Measurements from ENCODE around the gene PLEKHA3.

DNA sequence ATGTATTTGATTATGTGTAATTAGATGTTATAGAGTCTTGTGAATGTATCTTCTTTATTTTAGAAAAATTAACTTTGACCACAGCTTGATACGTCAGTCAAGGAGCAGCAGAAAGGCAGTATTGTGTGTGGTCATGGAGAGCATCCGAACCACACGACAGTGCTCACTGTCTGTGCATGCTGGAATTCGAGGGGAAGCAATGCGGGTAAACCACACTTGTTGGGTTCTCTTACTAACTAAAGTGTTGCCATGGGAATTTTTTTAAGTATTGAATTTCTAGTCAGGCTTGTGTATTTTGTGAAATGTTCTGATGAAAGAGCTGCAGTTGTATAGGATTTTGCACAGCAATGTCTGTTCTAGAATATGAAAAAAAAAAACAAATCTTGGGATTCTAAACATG, 24.3 kb upstream of the PLEKHA3 start:
- no peak for TF ChIP-seq CTCF (IDR thresholded peaks at IDR 0.05)
- no peak for TF ChIP-seq EZH2 (IDR thresholded peaks at IDR 0.05)

Measured in neural progenitor cell (in vitro differentiated cells).